ENCODE measurements around the gene SPOUT1. TPM values are rescaled to one million over a fixed set of nuclear protein-coding genes. Genes with fewer than 3 reads are reported as not detected.

The SPOUT1 gene
- total and polyA plus RNA-seq, 2 of the 13 experiments (the other 11 are each of a cell fraction or from before 2014, with no cell fraction given): 39.0 to 45.8 TPM

- TF ChIP-seq ZNF891 (CRISPR knock-in tag; IDR thresholded peaks at IDR 0.05) (peak; percentile 69; the same call in 1 of the 2 replicates), KLF16 (CRISPR knock-in tag; IDR thresholded peaks at IDR 0.05) (peak in 1 of 2 experiments; percentile 98; a peak in 2 of 4 replicates), TOPORS (CRISPR knock-in tag; IDR thresholded peaks at IDR 0.05) (peak; percentile 87; the same call in 1 of the 2 replicates), TOE1 (CRISPR knock-in tag; IDR thresholded peaks at IDR 0.05) (peak; percentile 84; the same call in 1 of the 2 replicates), GFI1 (CRISPR knock-in tag; IDR thresholded peaks at IDR 0.05; ENCODE audit: borderline replicate concordance) (peak; percentile 71; the same call in 1 of the 2 replicates), ZNF496 (CRISPR knock-in tag; IDR thresholded peaks at IDR 0.05; ENCODE audit: insufficient replicate concordance) (no peak), DR1 (CRISPR knock-in tag; IDR thresholded peaks at IDR 0.05) (no peak), POLR2AphosphoS5 (IDR thresholded peaks at IDR 0.05; ENCODE audit: low read depth, low read length) (peak; percentile 51; the same call in 1 of the 2 replicates), FOXA3 (CRISPR knock-in tag; IDR thresholded peaks at IDR 0.05) (peak; percentile 87), PPARG (CRISPR knock-in tag; conservative IDR thresholded peaks at IDR 0.05) (peak; percentile 67; the same call in 1 of the 2 replicates), ZZZ3 (CRISPR knock-in tag; IDR thresholded peaks at IDR 0.05; ENCODE audit: borderline replicate concordance) (no peak), TBL1XR1 (IDR thresholded peaks at IDR 0.05; ENCODE audit: borderline replicate concordance, low read length, partially characterized antibody) (peak; percentile 40), SYNCRIP (IDR thresholded peaks at IDR 0.05; ENCODE audit: insufficient read depth, low read depth, low read length) (no peak), ZNF207 (IDR thresholded peaks at IDR 0.05; ENCODE audit: borderline replicate concordance) (no peak), KLF6 (CRISPR knock-in tag; IDR thresholded peaks at IDR 0.05) (peak; percentile 55; the same call in 1 of the 2 replicates), GABPA (IDR thresholded peaks at IDR 0.05; ENCODE audit: low read depth, low read length) (peak; percentile 91), GABPA (CRISPR knock-in tag; IDR thresholded peaks at IDR 0.05; ENCODE audit: low read depth) (peak; percentile 90), SAFB2 (CRISPR knock-in tag; IDR thresholded peaks at IDR 0.05; ENCODE audit: borderline replicate concordance, low read depth) (peak; percentile 72; the same call in 1 of the 2 replicates), ZNF512 (CRISPR knock-in tag; IDR thresholded peaks at IDR 0.05) (no peak), RFXANK (CRISPR knock-in tag; IDR thresholded peaks at IDR 0.05) (peak; percentile 32; the same call in 1 of the 2 replicates), ADNP (CRISPR knock-in tag; IDR thresholded peaks at IDR 0.05) (no peak)
- TF ChIP-seq, protein P1, sequence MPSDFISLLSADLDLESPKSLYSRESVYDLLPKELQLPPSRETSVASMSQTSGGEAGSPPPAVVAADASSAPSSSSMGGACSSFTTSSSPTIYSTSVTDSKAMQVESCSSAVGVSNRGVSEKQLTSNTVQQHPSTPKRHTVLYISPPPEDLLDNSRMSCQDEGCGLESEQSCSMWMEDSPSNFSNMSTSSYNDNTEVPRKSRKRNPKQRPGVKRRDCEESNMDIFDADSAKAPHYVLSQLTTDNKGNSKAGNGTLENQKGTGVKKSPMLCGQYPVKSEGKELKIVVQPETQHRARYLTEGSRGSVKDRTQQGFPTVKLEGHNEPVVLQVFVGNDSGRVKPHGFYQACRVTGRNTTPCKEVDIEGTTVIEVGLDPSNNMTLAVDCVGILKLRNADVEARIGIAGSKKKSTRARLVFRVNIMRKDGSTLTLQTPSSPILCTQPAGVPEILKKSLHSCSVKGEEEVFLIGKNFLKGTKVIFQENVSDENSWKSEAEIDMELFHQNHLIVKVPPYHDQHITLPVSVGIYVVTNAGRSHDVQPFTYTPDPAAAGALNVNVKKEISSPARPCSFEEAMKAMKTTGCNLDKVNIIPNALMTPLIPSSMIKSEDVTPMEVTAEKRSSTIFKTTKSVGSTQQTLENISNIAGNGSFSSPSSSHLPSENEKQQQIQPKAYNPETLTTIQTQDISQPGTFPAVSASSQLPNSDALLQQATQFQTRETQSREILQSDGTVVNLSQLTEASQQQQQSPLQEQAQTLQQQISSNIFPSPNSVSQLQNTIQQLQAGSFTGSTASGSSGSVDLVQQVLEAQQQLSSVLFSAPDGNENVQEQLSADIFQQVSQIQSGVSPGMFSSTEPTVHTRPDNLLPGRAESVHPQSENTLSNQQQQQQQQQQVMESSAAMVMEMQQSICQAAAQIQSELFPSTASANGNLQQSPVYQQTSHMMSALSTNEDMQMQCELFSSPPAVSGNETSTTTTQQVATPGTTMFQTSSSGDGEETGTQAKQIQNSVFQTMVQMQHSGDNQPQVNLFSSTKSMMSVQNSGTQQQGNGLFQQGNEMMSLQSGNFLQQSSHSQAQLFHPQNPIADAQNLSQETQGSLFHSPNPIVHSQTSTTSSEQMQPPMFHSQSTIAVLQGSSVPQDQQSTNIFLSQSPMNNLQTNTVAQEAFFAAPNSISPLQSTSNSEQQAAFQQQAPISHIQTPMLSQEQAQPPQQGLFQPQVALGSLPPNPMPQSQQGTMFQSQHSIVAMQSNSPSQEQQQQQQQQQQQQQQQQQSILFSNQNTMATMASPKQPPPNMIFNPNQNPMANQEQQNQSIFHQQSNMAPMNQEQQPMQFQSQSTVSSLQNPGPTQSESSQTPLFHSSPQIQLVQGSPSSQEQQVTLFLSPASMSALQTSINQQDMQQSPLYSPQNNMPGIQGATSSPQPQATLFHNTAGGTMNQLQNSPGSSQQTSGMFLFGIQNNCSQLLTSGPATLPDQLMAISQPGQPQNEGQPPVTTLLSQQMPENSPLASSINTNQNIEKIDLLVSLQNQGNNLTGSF (CRISPR knock-in tag; IDR thresholded peaks at IDR 0.05): no peak; the same call in 1 of the 2 replicates
- TF ChIP-seq, protein P2, sequence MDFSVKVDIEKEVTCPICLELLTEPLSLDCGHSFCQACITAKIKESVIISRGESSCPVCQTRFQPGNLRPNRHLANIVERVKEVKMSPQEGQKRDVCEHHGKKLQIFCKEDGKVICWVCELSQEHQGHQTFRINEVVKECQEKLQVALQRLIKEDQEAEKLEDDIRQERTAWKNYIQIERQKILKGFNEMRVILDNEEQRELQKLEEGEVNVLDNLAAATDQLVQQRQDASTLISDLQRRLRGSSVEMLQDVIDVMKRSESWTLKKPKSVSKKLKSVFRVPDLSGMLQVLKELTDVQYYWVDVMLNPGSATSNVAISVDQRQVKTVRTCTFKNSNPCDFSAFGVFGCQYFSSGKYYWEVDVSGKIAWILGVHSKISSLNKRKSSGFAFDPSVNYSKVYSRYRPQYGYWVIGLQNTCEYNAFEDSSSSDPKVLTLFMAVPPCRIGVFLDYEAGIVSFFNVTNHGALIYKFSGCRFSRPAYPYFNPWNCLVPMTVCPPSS (IDR thresholded peaks at IDR 0.05): no peak
Observed at GRCh38 chr9:128771745-128772519, 57.7 kb downstream of the SPOUT1 start, which contains the start of gene ZER1 (continued).
